IMR-90 (cell line): ENCODE data around the gene USP7. TPM values are rescaled to one million over a fixed set of nuclear protein-coding genes. Genes with fewer than 3 reads are reported as not detected.
"Not testable (repeated sequence)": the region's sequence is repeated elsewhere in the genome, so short reads cannot be mapped to it uniquely, and the experiment has no call there.

Experiments
- ATAC-seq: fragments of 200-7000 bp; cut with Tn5 transposase; 2 replicates; pipeline ENCODE4 v1.9.1; 2020; ENCODE audit warnings: low read depth, mild to moderate bottlenecking, moderate library complexity
- BruUV-seq: library from RNA; stranded (reverse); fragments of 400-500 nt; replicated peaks from 2 replicates; lab custom pipeline; 2021; lab: Mats Ljungman, UMichigan
- CTCF ChIA-PET: fragments of 300-600 bp; formaldehyde crosslinking; extraction: SDS; loops from one replicate; lab custom pipeline; 2021; ENCODE audit warnings: antibody characterized with exemption; lab: Yijun Ruan, JAX
- POLR2A ChIA-PET: fragments of 300-600 bp; sonication (Branson Sonifier 250); formaldehyde crosslinking; loops from one replicate; lab custom pipeline; 2022; ENCODE audit warnings: antibody characterized with exemption; ENCODE audit not compliant: unreplicated experiment; lab: Charles Lee
- DNase-seq: peaks from one replicate; pipeline ENCODE4 v3.0.0; 2013
- H2AFZ ChIP-seq: replicated peaks from 2 replicates; pipeline ENCODE3; 2013; ENCODE audit warnings: low read length, mild to moderate bottlenecking; ENCODE audit not compliant: poor library complexity
- H2AK5ac ChIP-seq: 2 replicates; pipeline ENCODE4 v1.6.1; 2013; ENCODE audit warnings: low read depth, low read length, inconsistent platforms
- H2AK9ac ChIP-seq: replicated peaks from 2 replicates; pipeline ENCODE3; 2013; ENCODE audit warnings: mild to moderate bottlenecking, low read depth, low read length, moderate library complexity; ENCODE audit not compliant: poor library complexity
- H2BK120ac ChIP-seq: 2 replicates; pipeline ENCODE4 v1.6.1; 2013; ENCODE audit warnings: low read depth, low read length, inconsistent platforms
- H2BK15ac ChIP-seq: 3 replicates; pipeline ENCODE4 v1.6.1; 2013; ENCODE audit warnings: low read depth, low read length, inconsistent platforms
- H2BK20ac ChIP-seq: 2 replicates; pipeline ENCODE4 v1.6.1; 2013; ENCODE audit warnings: low read depth, mild to moderate bottlenecking, inconsistent platforms, low read length, moderate library complexity
- H2BK5ac ChIP-seq: 2 replicates; pipeline ENCODE4 v1.6.1; 2013; ENCODE audit warnings: mild to moderate bottlenecking, low read depth, low read length, inconsistent platforms; ENCODE audit not compliant: poor library complexity, severe bottlenecking
- H3K14ac ChIP-seq: replicated peaks from 2 replicates; pipeline ENCODE4 v1.6.1; 2013; ENCODE audit warnings: low read depth, low read length, inconsistent platforms
- H3K18ac ChIP-seq: 2 replicates; pipeline ENCODE4 v1.6.1; 2013; ENCODE audit warnings: low read depth, low read length, control low read depth
- H3K23ac ChIP-seq: 2 replicates; pipeline ENCODE4 v1.6.1; 2013; ENCODE audit warnings: low read depth, low read length, inconsistent platforms
- H3K27ac ChIP-seq: 2 replicates; pipeline ENCODE4 v1.5.1; 2013; ENCODE audit warnings: mild to moderate bottlenecking, control low read depth, low read length; ENCODE audit not compliant: insufficient read depth
- H3K27me3 ChIP-seq: 2 replicates; pipeline ENCODE4 v1.6.1; 2013; ENCODE audit warnings: low read length; ENCODE audit not compliant: control insufficient read depth, insufficient read depth
- H3K36me3 ChIP-seq: 2 replicates; pipeline ENCODE4 v1.6.1; 2013; ENCODE audit warnings: low read length, mixed read lengths; ENCODE audit not compliant: control insufficient read depth, insufficient read depth
- H3K4ac ChIP-seq: 2 replicates; pipeline ENCODE4 v1.6.1; 2013; ENCODE audit warnings: low read depth, low read length, inconsistent platforms
- H3K4me1 ChIP-seq: 2 replicates; pipeline ENCODE4 v1.6.1; 2013; ENCODE audit warnings: low read length, mixed read lengths; ENCODE audit not compliant: control insufficient read depth, insufficient read depth
- H3K4me2 ChIP-seq: 2 replicates; pipeline ENCODE4 v1.6.1; 2013; ENCODE audit warnings: low read depth, mild to moderate bottlenecking, control low read depth, low read length, moderate library complexity
- H3K4me3 ChIP-seq: 2 replicates; pipeline ENCODE4 v1.5.1; 2013; ENCODE audit warnings: low read depth, mild to moderate bottlenecking, control low read depth, low read length, moderate library complexity; ENCODE audit not compliant: insufficient read depth
- H3K56ac ChIP-seq: 2 replicates; pipeline ENCODE4 v1.6.1; 2013; ENCODE audit warnings: low read length, inconsistent platforms; ENCODE audit not compliant: insufficient read depth; ENCODE audit errors: extremely low read depth
- H3K79me1 ChIP-seq, 2 experiments: 2 replicates each; pipeline ENCODE4 v1.6.1; 2013; ENCODE audit warnings: low read length in 2 of 2, inconsistent platforms in 1 of 2, low read depth in 1 of 2
- H3K9ac ChIP-seq: 2 replicates; pipeline ENCODE4 v1.6.1; 2013; ENCODE audit warnings: low read depth, low read length, control low read depth
- H3K9me1 ChIP-seq: 2 replicates; pipeline ENCODE4 v1.6.1; 2013; ENCODE audit warnings: low read length, inconsistent platforms; ENCODE audit not compliant: insufficient read depth
- H3K9me3 ChIP-seq: 2 replicates; pipeline ENCODE4 v1.6.1; 2013; ENCODE audit warnings: low read length; ENCODE audit not compliant: control insufficient read depth, insufficient read depth
- H4K20me1 ChIP-seq: 2 replicates; pipeline ENCODE4 v1.6.1; 2013; ENCODE audit warnings: low read length, inconsistent platforms; ENCODE audit not compliant: insufficient read depth
- H4K5ac ChIP-seq: 2 replicates; pipeline ENCODE4 v1.6.1; 2013; ENCODE audit warnings: mild to moderate bottlenecking, low read depth, low read length, control low read depth
- H4K8ac ChIP-seq, 2 experiments: 2 replicates each; pipeline ENCODE4 v1.6.1; 2013; ENCODE audit warnings: low read depth in 2 of 2, low read length in 2 of 2, control low read depth in 1 of 2, inconsistent platforms in 1 of 2
- H4K91ac ChIP-seq: 2 replicates; pipeline ENCODE4 v1.6.1; 2013; ENCODE audit warnings: low read depth, low read length, inconsistent platforms; ENCODE audit not compliant: insufficient read depth
- WGBS, 2 experiments: methylation state at CpG; one replicate each; pipeline versions ENCODE4 v1.1.5 to v1.1.7; 2013; ENCODE audit warnings: missing lambda C conversion rate in 2 of 2; ENCODE audit not compliant: insufficient read length in 1 of 2; ENCODE audit errors: extremely low coverage in 2 of 2; 5-methylcytosine and 5-hydroxymethylcytosine counted together
- dilution Hi-C: fragments of 300-500 bp; cut with HindIII; formaldehyde crosslinking; loops from one replicate; pipeline ENCODE4 v1.14.3; 2018; ENCODE audit warnings: low sequenced_read_pairs; ENCODE audit not compliant: unreplicated experiment
- in situ Hi-C: fragments of 300-500 bp; cut with MboI; formaldehyde crosslinking; loops from 3 replicates; pipeline ENCODE4 v1.14.3; 2019; ENCODE audit warnings: low sequenced_read_pairs, inconsistent platforms, mixed read lengths
- intact Hi-C: fragments of 100-400 bp; cut with micrococcal nuclease; formaldehyde crosslinking; loops from 2 replicates; pipeline ENCODE4 v1.10.0; 2022
- polyA plus RNA-seq, 3 experiments: library from polyadenylated mRNA; depleted of rRNA; stranded (reverse); fragments of >200 nt; gene quantifications; 2 replicates each; pipeline ENCODE4 v1.2.3, GENCODE V29; 2012; ENCODE audit warnings: low replicate concordance in 1 of 3
- total RNA-seq: library from RNA; depleted of rRNA; stranded (reverse); fragments of >200 nt; gene quantifications from 2 replicates; pipeline ENCODE4 v1.2.3, GENCODE V29; 2012

The USP7 gene
- total and polyA plus RNA-seq, 2 of the 4 experiments (the other 2 are of a cell fraction) = 17.8 to 28.3 TPM

DNA sequence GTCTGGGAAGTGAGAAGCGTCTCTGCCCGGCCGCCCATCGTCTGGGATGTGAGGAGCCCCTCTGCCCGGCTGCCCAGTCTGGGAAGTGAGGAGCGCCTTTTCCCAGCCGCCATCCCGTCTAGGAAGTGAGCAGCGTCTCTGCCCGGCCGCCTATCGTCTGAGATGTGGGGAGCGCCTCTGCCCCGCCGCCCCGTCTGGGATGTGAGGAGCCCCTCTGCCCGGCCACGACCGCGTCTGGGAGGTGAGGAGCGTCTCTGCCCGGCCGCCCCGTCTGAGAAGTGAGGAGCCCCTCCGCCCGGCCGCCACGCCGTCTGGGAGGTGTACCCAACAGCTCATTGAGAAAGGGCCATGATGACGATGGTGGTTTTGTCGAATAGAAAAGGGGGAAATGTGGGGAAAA, 18.2 kb upstream of the USP7 start:
- WGBS, 2 experiments = 93% methylated on average over 9 of the region's 31 CpGs; no CpG with 5 or more reads in 1 of the 2 experiments

GRCh38 chr16:8976189-8976588, 12.5 kb upstream of the USP7 start:
- H2BK5ac ChIP-seq, H2BK120ac ChIP-seq, BruUV-seq, H2AK5ac ChIP-seq, H4K91ac ChIP-seq, H4K5ac ChIP-seq, H4K20me1 ChIP-seq, CTCF ChIA-PET, intact Hi-C loops, H3K4me2 ChIP-seq, H2BK15ac ChIP-seq, ATAC-seq, dilution Hi-C loops, H3K36me3 ChIP-seq, H3K4me3 ChIP-seq, H3K4ac ChIP-seq, H2AFZ ChIP-seq, H2AK9ac ChIP-seq, H2BK20ac ChIP-seq, H3K79me1 ChIP-seq, H3K27me3 ChIP-seq, H3K9ac ChIP-seq, DNase-seq, in situ Hi-C loops, H3K27ac ChIP-seq, H3K14ac ChIP-seq, H4K8ac ChIP-seq, H3K56ac ChIP-seq, H3K18ac ChIP-seq, H3K4me1 ChIP-seq, H3K9me1 ChIP-seq, H3K9me3 ChIP-seq, POLR2A ChIA-PET, H3K23ac ChIP-seq: not testable (repeated sequence)
- no CpG with 5 or more reads among the region's 3 CpGs for WGBS, 2 experiments

More for the DNA sequence above, 18.2 kb upstream of the USP7 start:
- H3K79me1 ChIP-seq, H3K14ac ChIP-seq, CTCF ChIA-PET, H3K9me1 ChIP-seq, H3K27ac ChIP-seq, dilution Hi-C loops, H2BK20ac ChIP-seq, DNase-seq, H2BK15ac ChIP-seq, BruUV-seq, H2AK9ac ChIP-seq, POLR2A ChIA-PET, H2BK120ac ChIP-seq, H3K4ac ChIP-seq, H3K4me3 ChIP-seq, H2AFZ ChIP-seq, H4K8ac ChIP-seq, ATAC-seq, H2AK5ac ChIP-seq, H3K18ac ChIP-seq, H4K91ac ChIP-seq, in situ Hi-C loops, H4K20me1 ChIP-seq, H3K4me1 ChIP-seq, intact Hi-C loops, H2BK5ac ChIP-seq, H3K4me2 ChIP-seq, H3K23ac ChIP-seq, H3K56ac ChIP-seq, H4K5ac ChIP-seq, H3K9ac ChIP-seq, H3K36me3 ChIP-seq, H3K9me3 ChIP-seq, H3K27me3 ChIP-seq: not testable (repeated sequence)
